NCI-H774 (cell line): Measurements from ENCODE around the gene TTC28.

Source experiments
- DNase-seq: peaks from one replicate; lab custom pipeline; 2025; lab: John Stamatoyannopoulos, UW

The TTC28 gene

DNA sequence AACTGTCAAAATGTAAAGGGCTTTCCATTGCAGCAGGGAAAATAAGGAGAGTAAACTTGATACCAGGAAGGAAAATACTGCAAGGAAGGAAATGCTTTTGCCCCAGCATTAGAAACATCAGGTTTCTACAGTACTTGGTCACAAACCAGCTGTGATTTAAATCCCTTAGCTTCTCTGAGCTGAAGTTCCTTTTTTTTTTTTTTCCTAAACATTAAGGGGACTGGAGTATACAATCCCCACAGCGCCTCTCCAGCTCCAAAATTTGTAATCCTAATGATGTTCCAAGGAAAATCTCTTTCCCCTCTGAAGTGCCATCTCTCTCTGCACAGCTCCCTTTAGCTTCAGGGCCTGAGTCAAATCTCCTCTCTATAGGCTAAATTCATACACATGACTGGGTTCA, 540.1 kb downstream of the TTC28 start:
- DNase-seq: no peak

DNA sequence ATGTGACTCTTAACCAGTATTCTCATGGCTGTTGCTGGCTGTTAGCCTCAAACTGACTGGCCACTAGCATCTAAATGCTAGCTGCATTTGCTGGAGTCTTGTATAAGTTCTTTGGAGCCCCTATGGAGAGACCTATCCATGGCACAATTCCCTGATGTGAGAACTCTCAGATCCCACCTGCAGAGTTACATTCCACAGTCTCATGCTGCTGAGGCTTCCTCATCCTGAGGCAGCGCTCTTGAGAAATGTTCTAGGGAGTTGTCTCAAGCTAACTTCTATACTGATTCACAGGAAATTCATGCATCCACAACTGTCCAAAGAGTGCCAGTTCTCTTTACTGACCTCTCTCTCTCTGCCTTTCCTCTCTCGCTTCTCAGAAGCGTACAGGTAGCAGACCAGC, 542.6 kb downstream of the TTC28 start:
- DNase-seq: no peak

GRCh38 chr22:28132466-28132865, 547.2 kb downstream of the TTC28 start:
- DNase-seq: no peak

GRCh38 chr22:28129319-28129962, 550.2 kb downstream of the TTC28 start:
- DNase-seq: no peak

DNA sequence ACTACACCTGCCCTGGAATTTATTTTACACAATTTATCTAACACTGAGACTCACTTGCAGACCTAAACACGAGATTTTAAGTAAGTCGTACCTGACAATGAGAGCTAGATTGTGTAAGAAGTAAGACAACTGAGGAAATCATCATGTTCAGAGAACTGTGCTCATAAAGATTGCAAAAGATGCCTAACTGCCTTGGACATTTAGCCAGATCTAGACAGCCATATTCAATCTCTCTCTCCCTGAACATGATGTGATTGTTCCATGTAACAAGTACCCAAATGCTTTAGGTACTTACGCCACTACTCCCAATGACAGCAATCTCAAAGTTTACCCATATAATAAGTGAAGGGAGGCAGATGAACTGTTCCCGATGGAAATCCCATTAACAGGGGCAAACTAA, 550.8 kb downstream of the TTC28 start:
- no peak for DNase-seq

- no peak for DNase-seq
These were observed 553.8 kb downstream of the TTC28 start for GRCh38 chr22:28125799-28126198.

- DNase-seq: no peak
These were observed 555.5 kb downstream of the TTC28 start for GRCh38 chr22:28123989-28124766.

DNA sequence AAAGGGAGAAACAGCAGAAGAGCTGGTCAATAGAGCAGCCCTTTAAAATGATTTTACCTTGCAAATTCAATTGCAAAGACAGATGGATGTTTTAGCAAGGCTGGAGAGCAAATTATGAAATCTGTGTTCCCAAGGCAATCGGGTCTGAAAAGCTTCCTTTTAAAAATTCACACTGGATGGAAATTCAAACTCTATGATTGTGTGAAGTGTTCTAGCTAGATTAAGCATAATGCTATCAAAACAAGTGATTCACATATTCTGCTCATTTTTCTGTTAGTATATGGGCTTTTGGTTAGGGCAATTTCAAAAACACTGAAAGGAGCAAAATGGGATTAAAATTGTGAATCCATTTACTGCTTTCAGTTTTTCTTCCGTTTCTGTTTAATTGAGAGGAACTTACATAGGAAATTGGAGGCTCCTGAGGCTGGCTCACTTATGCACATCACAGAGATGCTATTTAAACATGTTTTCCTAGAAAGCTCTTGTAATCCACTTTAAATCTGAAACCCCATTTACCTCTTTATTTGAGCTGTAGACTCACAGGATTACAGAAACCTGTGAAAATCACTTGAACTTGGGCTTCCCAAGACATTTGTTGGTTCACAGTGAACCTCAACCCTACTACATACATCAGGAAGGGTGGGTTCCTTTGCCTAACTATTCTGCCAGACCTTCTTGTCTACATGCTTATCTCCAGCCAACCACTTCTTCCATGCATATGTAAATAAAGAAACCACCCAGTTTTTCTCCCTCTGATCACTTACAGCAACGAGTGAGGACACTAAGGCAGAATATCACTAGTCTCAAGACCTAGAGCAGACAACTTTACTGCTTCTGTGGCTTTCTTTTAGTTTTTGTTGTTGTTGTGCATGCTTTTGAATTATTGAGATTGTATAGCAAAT, 558.7 kb downstream of the TTC28 start:
- no peak for DNase-seq

GRCh38 chr22:28118957-28119631, 560.5 kb downstream of the TTC28 start:
- no peak for DNase-seq

DNA sequence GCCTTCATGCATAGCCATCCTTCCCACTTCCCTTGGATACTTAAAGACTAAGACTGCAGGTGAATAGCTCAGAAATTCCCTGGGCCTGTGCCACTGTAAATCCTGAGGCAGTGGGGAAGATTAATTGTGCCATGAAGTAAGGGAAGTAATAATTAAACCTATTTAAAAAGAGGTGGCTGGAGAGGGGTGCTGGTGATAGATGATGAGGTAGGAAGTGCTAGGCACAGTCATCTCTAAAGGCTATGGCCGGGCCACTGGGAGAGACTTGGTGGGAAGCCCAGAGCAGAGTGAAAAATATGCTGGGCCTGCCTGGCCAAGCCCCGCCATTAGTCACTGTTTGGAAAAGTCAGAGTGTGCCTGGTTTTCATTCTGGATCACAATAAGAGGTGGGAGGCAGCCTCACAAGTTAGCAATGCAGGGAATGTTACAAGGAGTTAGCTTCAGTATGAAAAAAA, 563.4 kb downstream of the TTC28 start:
- DNase-seq: no peak

DNA sequence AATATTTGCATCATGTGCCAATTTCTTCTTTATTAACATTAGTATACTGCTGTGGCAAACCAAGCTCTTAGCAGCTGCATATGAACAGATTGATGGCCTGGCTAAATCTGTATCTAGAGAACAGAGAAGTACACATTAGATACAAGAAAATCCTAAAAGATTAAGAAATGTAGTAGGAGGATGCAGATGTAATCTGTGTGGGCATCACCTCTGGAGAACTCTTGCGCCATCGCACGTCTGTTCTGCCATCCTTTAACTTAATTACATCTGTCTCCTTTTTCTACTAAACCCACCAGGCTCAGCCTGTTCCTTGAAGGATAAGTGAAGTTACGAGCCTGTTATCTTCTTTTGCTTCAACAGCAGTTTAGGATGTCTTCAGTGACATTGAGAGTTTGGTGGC, 564.2 kb downstream of the TTC28 start:
- no peak for DNase-seq

DNA sequence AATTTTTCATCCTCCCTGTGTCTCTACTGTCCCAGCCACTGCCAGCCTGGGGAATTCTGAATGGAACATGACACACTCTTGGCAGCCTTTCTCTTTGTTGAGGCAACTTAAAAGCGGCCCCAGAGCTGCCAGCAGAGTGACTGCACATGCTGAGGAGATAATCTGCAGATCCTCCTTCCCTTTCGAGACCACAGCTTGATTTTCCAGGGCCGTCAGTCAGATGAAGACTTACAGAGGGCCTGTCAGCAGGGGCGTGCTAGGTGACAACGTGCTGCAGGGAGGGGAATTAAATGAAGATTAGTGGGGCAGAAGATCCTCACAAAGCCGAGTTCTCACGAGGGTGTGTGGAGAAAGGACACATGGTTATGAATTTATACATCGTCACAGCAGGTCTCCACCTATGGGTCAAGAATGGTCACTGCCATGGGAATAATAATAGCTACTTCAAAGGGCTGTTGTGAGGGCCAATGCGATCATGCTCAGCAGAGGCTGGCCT, 567.0 kb downstream of the TTC28 start:
- DNase-seq: no peak

- DNase-seq: no peak
These were observed 567.5 kb downstream of the TTC28 start for GRCh38 chr22:28112190-28112544.

- no peak for DNase-seq
These were observed 568.0 kb downstream of the TTC28 start for GRCh38 chr22:28111501-28112189.

DNA sequence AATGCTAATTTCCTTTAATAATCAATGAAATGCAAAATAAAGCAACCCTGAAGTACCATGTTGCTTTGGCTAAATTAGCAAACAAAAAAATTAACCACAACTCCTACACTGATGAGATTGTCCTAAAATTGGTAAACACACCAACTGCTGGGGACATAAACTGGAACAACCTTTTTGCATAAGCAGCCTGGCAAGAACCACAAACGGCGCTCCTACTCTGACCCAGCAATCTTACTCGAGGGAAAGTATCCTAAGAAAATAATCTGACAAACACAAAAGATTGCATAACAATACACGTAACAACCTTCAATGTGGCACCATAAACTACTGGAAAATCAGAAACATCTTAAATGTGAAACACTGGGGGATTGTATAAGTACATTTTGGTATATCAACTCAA, 570.8 kb downstream of the TTC28 start:
- DNase-seq: no peak

- no peak for DNase-seq
These were observed 573.0 kb downstream of the TTC28 start for GRCh38 chr22:28106617-28107016.

DNA sequence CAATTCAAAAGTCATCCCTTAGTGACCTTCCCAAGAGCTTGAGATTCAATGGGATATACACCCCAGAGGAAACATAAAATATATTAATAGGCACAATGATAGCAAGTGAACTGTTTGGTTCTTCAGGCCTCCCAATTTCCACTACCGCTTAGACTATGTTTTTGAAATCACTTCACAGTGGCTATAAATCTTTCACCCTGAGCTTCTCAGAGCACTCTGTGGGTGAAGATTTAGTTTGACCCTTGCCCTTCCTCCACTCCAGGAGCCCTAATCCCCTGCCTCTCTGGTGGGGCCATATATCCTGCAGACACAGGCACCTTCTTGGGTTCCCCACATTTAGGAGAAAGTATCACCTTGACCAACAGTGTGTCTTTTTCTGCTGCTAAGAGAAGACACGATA, 573.7 kb downstream of the TTC28 start:
- no peak for DNase-seq

DNA sequence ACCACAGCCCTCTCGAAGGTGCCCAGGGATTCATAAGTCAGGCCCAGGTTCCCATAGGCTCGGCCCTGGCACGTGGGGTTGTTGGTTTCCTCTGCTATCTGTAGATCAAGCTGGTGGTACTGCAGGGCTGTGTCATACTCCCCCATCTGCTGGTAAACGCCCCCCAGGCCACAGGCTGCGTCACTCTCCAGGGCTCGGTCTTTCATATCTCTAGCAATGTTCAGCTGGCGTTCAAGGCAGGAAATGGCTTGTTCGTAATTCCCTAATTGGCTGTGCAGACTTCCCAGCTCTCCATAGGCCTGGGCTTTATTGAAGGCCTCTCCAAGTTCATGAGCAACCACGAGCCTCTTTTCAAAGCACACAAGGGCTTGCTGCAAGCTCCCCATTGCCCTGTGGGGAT, 574.2 kb downstream of the TTC28 start:
- DNase-seq: no peak

DNA sequence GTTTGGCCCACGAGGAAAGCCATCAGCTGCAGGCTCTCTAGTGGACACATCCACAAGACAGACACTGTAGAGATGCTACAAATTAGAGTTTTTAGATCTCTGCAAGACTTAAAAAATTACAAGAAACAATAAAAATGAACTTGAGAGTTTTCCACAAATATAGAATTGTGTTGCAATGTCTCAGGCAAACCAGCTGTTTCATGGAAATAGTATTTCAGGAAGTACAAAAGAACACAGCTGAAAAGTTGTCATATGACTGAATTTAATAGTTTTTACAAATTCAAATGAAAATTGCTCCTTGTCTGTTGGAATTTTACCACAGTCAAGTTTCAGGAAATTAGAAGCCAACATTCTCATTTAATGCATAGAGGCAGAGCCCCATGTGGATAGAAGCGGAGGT, 576.0 kb downstream of the TTC28 start:
- no peak for DNase-seq

- no peak for DNase-seq
These were observed 577.4 kb downstream of the TTC28 start for GRCh38 chr22:28102151-28102812.

DNA sequence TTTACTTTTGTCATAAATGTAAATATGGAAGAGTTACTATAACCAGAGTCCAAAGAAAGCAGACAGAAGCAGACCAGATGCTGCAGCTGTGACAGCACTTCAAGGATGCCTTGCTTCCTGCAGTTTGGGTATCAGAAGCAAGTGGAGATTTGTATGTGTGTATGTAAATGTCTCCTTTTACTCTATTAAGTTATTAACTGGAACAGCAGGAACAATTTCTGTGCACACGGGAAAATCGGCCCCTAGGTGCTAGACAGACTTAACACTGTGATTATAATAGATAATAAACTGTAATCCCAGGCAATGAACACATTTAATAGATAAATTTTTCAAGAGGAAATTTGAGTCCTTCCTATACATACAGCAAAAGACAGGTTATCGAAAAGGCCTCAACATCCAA, 582.0 kb downstream of the TTC28 start:
- no peak for DNase-seq
